Ovary (tissue), 1 donor: ENCODE data around the gene ASB6.

Source experiments
- EP300 ChIP-seq: sonication (generic); formaldehyde crosslinking; IDR thresholded peaks from one replicate; pipeline ENCODE4 v1.6.1; 2017; ENCODE audit warnings: antibody characterized with exemption
- POLR2A ChIP-seq: fragments of 450-650 bp; IDR thresholded peaks from one replicate; pipeline ENCODE4 v1.6.1; 2017; ENCODE audit warnings: antibody characterized with exemption, mild to moderate bottlenecking, moderate library complexity

GRCh38 chr9:129649726-129650679 lies 8.1 kb upstream of the ASB6 start:
- TF ChIP-seq POLR2A, result no peak
- no peak for TF ChIP-seq EP300
